Fibroblast of pulmonary artery (primary cell): ENCODE results near the gene MAP4K4.

Experiments
- DNase-seq: peaks from one replicate; pipeline ENCODE4 v3.0.0-alpha.2; 2010; ENCODE audit warnings: low read depth
- H3K4me3 ChIP-seq: replicated peaks from 2 replicates; pipeline ENCODE4 v1.5.1; 2011; ENCODE audit warnings: low read depth, mild to moderate bottlenecking, control low read depth, low read length, moderate library complexity
- TF ChIP-seq, protein P1 (sequence below): IDR thresholded peaks from 2 replicates; pipeline ENCODE4 v1.5.1; 2011; ENCODE audit warnings: mild to moderate bottlenecking, control low read depth, low read length, inconsistent platforms; ENCODE audit errors: missing control alignments

The MAP4K4 gene

DNA sequence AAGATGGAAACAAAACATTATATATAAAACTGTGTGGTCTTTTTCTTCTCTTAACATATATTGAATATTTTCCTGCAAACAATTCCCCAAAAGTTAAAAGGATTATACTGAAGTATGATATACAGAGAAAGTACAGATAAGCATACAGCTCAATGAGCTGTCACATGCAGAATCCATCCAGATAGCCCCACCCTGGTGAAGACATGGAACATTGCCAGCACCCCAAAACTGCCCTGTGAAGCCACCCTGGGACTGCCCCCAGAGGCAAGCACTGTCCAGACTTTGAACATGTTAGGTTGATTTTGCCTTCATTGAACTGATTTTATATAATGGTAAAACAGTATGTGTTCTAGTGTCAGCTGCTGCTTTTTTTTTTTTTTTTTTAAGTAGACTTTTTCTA, 182.0 kb downstream of the MAP4K4 start:
- DNase-seq = no peak

DNA sequence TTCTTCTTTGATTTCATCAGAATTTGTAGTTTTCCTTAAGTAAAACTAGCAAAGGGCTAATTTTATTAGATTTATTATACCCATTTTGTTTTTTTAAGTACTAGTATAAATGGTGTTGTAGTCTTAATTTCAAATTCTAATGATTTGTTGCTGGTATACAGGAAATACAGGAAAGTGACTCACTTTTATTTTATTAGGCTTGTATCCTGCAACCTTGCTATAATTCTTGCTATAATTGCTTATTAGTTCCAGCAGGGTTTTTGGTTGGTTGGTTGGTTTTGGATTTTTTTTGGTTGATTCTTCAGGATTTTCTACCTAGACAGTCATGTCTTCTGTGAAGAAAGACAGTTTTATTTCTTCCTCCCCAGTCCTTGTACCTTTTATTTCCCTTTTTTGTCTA, 183.6 kb downstream of the MAP4K4 start:
- no peak overlapping the region for H3K4me3 ChIP-seq
- TF ChIP-seq, protein P1, sequence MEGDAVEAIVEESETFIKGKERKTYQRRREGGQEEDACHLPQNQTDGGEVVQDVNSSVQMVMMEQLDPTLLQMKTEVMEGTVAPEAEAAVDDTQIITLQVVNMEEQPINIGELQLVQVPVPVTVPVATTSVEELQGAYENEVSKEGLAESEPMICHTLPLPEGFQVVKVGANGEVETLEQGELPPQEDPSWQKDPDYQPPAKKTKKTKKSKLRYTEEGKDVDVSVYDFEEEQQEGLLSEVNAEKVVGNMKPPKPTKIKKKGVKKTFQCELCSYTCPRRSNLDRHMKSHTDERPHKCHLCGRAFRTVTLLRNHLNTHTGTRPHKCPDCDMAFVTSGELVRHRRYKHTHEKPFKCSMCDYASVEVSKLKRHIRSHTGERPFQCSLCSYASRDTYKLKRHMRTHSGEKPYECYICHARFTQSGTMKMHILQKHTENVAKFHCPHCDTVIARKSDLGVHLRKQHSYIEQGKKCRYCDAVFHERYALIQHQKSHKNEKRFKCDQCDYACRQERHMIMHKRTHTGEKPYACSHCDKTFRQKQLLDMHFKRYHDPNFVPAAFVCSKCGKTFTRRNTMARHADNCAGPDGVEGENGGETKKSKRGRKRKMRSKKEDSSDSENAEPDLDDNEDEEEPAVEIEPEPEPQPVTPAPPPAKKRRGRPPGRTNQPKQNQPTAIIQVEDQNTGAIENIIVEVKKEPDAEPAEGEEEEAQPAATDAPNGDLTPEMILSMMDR = no peak
- DNase-seq = no peak

More for the DNA sequence above, 182.0 kb downstream of the MAP4K4 start:
- TF ChIP-seq, protein P1 = no peak
- no peak overlapping the region for H3K4me3 ChIP-seq

DNA sequence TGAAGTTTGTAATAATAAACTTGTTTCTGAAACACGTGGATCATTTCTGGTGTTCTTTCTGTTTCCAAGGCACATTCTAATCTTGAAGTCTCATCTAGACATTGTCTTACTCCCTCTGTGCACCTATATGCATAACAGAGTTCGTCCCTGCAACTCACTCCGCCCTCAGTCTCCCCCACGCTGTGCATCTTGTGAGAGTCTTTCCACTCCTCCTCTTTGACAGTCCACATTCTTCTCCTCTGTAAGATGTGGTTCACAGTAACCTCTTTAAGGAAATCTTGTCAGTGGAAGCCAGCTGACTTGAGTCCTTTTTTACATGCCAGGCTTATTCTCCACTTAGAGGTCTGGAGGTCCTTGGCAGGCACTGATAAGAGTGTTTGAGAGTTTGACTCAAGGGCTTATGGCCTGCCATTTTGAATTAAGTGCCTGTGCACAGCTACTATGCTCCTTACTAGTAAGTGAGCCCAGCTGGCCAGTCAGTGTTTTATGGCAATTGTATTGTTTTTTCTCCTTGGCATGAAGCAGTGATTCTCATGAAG, 185.3 kb downstream of the MAP4K4 start:
- TF ChIP-seq, protein P1 = no peak
- H3K4me3 ChIP-seq = no peak overlapping the region
- DNase-seq = no peak

DNA sequence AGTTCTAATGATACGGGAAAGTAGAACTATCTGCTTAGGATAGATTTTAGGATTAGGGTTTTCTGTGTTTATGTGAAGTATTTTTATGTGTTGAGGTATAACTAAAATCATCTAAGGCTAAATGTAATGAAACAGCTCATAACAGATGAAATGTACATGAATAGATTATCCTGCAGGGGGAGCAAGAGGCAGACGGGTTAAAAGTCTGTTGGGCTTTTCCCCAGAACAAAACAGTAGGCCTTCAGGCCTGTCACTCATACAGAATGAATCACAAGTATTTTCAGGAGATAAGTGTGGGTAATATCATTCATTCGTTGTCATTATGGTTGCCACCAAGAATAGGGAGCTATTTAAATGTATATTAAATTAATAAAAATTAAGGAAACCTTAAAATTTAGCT, 186.4 kb downstream of the MAP4K4 start:
- TF ChIP-seq, protein P1 = peak; percentile 70
- no peak overlapping the region for H3K4me3 ChIP-seq
- DNase-seq = peak; percentile 82

DNA sequence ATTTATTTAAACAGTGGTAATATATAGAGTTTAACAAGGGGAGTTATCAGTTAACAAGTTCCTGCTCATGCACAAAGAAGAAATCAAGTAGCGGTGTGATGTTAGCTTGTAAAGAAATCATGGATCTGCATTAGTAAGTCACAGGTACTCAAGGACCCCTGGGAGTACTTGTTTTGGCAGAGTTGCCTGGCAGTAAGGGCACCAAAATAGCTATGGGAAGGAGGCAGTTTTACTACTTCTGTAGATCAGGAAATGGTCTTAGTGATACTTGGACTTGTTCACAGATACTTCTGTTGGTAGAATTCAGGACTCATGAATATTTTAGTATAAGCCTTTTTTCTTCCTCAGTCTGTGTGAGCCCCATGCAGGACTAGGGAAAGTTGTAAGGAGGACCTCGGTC, 186.9 kb downstream of the MAP4K4 start:
- no peak overlapping the region for H3K4me3 ChIP-seq
- TF ChIP-seq, protein P1 = no peak
- no peak for DNase-seq

DNA sequence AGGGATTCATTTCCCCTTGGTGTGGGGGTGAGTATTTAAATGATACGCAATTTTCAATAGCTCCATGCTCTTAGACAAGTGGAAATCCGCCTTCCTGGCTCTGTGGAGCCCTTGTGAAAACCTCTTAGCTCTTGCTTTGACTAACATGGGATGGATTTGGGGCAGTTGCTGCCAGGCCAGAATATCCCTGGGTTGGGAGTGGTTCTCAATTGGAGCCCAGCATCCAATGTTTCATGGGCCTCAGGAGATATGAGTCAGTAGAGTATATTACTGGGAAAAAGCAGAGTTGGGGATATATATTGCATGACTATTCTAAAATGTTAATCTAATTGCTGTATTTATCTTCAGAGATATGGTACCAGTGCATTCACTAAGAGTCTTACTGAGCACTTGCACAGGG, 189.8 kb downstream of the MAP4K4 start:
- no peak overlapping the region for H3K4me3 ChIP-seq
- DNase-seq = no peak
- TF ChIP-seq, protein P1 = no peak

DNA sequence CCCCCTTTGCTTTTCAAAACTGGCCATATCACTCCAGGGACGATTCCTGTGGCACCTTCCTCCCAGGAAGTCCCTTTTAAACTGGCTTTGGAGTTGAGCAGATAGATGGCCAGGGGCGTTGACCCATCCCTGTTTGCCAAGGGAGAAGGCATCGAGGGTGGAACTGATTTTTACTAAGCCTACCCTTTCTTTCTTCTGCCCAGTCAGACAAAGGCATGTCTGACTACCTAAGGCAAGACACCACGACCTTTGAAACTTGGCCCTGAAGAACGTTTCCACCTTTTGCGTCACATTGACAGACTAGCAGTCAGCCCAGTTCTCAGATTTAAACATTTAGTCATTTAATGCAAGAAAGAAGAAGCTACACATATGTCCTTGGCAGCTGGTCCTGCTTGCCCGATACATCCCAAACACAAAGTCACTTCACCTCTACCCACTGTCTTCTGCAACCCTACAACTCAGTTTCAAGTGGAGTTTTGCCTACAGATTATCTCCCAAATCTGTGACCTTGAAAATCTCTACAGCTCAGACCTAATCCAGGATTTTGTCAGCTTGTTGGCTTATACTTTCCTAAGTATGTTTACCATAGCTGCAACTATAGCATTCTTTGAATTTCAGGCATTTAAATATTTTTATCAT, 192.1 kb downstream of the MAP4K4 start:
- TF ChIP-seq, protein P1 = no peak
- H3K4me3 ChIP-seq = no peak overlapping the region
- DNase-seq = no peak
